K562 (cell line): ENCODE data around the gene DDRGK1. TPM values are rescaled to one million over a fixed set of nuclear protein-coding genes. Genes with fewer than 3 reads are reported as not detected.

ENCODE experiments used
- ATAC-seq: fragments of 200-7000 bp; cut with Tn5 transposase; 3 replicates; pipeline ENCODE4 v1.9.1; 2020; ENCODE audit warnings: moderate library complexity
- BruUV-seq: library from RNA; stranded (reverse); fragments of 400-500 nt; replicated peaks from 2 replicates; lab custom pipeline; 2021; lab: Mats Ljungman, UMichigan
- CTCF ChIA-PET: fragments of 300-600 bp; formaldehyde crosslinking; extraction: SDS; loops from one replicate; lab custom pipeline; 2021; ENCODE audit warnings: low intra/inter-chr PET ratio; lab: Yijun Ruan, JAX
- POLR2A ChIA-PET: fragments of 300-600, 350-650 bp; sonication (Branson Sonifier 250); formaldehyde crosslinking; extraction: SDS; loops from one replicate; lab custom pipeline; 2021; ENCODE audit warnings: antibody characterized with exemption, inconsistent platforms; lab: Yijun Ruan, JAX
- DNase-seq, 4 experiments: peaks; one replicate each; pipeline versions ENCODE4 v3.0.0 to v3.0.0-alpha.2; 2011 to 2018; ENCODE audit warnings: low spot score in 3 of 4, mixed read lengths in 3 of 4; ENCODE audit errors: extremely low read depth in 1 of 4
- FAIRE-seq: peaks from 2 replicates; lab custom pipeline; 2011; peaks lifted over from hg19 to GRCh38; lab: Jason Lieb, UNC
- H2AFZ ChIP-seq: 2 replicates; pipeline ENCODE4 v1.6.0; 2011; ENCODE audit warnings: low read depth, low read length, control low read depth, inconsistent platforms
- H3K27ac ChIP-seq: fragments of 200-600 bp; 3 replicates; pipeline ENCODE4 v1.8.0; 2011; ENCODE audit warnings: low read depth, mild to moderate bottlenecking, control low read depth, inconsistent platforms, low read length, moderate library complexity, mixed read lengths; ENCODE audit errors: extremely low read depth
- H3K27me3 ChIP-seq, 2 experiments: fragments of 300-600 bp in 1 of 2; 2 replicates in 1 of 2; 3 replicates in 1 of 2; pipeline versions ENCODE4 v1.6.0 to v1.8.0; 2011; ENCODE audit warnings: inconsistent platforms in 2 of 2, low read length in 2 of 2, mild to moderate bottlenecking in 1 of 2, mixed read lengths in 1 of 2, moderate library complexity in 1 of 2; ENCODE audit not compliant: control insufficient read depth in 2 of 2, insufficient read depth in 2 of 2
- H3K36me3 ChIP-seq: fragments of 300-600 bp; 3 replicates; pipeline ENCODE4 v1.8.0; 2011; ENCODE audit warnings: mild to moderate bottlenecking, low read length, inconsistent platforms; ENCODE audit not compliant: control insufficient read depth, insufficient read depth
- H3K4me1 ChIP-seq, 2 experiments: fragments of 200-600 bp in 1 of 2; replicated peaks in 1 of 2; 2 replicates in 1 of 2; 3 replicates in 1 of 2; pipeline versions ENCODE4 v1.5.1 to v1.8.0; 2011; ENCODE audit warnings: inconsistent platforms in 2 of 2, low read length in 2 of 2, mild to moderate bottlenecking in 1 of 2, mixed read lengths in 1 of 2, moderate library complexity in 1 of 2; ENCODE audit not compliant: control insufficient read depth in 2 of 2, insufficient read depth in 2 of 2
- H3K4me2 ChIP-seq: 2 replicates; pipeline ENCODE4 v1.6.1; 2011; ENCODE audit warnings: low read length, control low read depth, inconsistent platforms, mixed read lengths; ENCODE audit not compliant: insufficient read depth
- H3K4me3 ChIP-seq: fragments of 200-600 bp; sonication (generic), shearing (Covaris generic); 2 replicates; pipeline ENCODE4 v1.5.1; 2016; ENCODE audit warnings: control low read depth, inconsistent platforms
- H3K79me2 ChIP-seq: fragments of 200-600 bp; 3 replicates; pipeline ENCODE4 v1.8.0; 2011; ENCODE audit warnings: low read length, inconsistent platforms; ENCODE audit not compliant: control insufficient read depth, insufficient read depth
- H3K9ac ChIP-seq, 2 experiments: 2 replicates each; pipeline versions ENCODE4 v1.6.0 to v1.6.1; 2011; ENCODE audit warnings: low read depth in 2 of 2, low read length in 2 of 2, control low read depth in 1 of 2, inconsistent platforms in 1 of 2, mild to moderate bottlenecking in 1 of 2, mixed read lengths in 1 of 2; ENCODE audit not compliant: insufficient read depth in 1 of 2
- H3K9me1 ChIP-seq: one replicate; pipeline ENCODE4 v1.6.0; 2011; ENCODE audit warnings: inconsistent platforms, mild to moderate bottlenecking, low read length, moderate library complexity; ENCODE audit not compliant: control insufficient read depth, insufficient read depth
- H3K9me3 ChIP-seq: replicated peaks from 2 replicates; pipeline ENCODE4 v1.5.1; 2011; ENCODE audit warnings: low read depth, low read length, inconsistent platforms; ENCODE audit not compliant: control insufficient read depth, insufficient read depth
- H4K20me1 ChIP-seq: replicated peaks from 2 replicates; pipeline ENCODE4 v1.6.1; 2011; ENCODE audit warnings: low read length, inconsistent platforms, mixed read lengths; ENCODE audit not compliant: control insufficient read depth, insufficient read depth
- DACH1 ChIP-seq: fragments of 450-650 bp; IDR thresholded peaks from 2 replicates; pipeline ENCODE4 v1.6.1; 2018; ENCODE audit not compliant: partially characterized antibody
- FOXA3 ChIP-seq, 2 experiments: fragments of 450-650 bp in 1 of 2; sonication (generic) in 1 of 2; formaldehyde crosslinking; IDR thresholded peaks in 1 of 2; conservative IDR thresholded peaks in 1 of 2; 2 replicates each; pipeline versions ENCODE4 v1.4.0 to v1.8.0; 2020 to 2022; ENCODE audit warnings: mild to moderate bottlenecking in 2 of 2, missing genetic modification reagents in 1 of 2
- GATAD2A ChIP-seq: fragments of 450-650 bp; IDR thresholded peaks from 2 replicates; pipeline ENCODE4 v1.6.1; 2017
- HDAC6 ChIP-seq: IDR thresholded peaks from 2 replicates; pipeline ENCODE4 v1.6.1; 2012; ENCODE audit warnings: low read depth, mild to moderate bottlenecking, control low read depth, inconsistent platforms, low read length, moderate library complexity
- KLF16 ChIP-seq: IDR thresholded peaks from 2 replicates; pipeline ENCODE4 v1.6.1; 2016; ENCODE audit warnings: antibody characterized with exemption
- TCF3 ChIP-seq: sonication (generic); formaldehyde crosslinking; IDR thresholded peaks from 2 replicates; pipeline ENCODE4 v1.4.0; 2020; ENCODE audit warnings: mild to moderate bottlenecking, missing genetic modification reagents
- TCF7L2 ChIP-seq: fragments of 150-350 bp; IDR thresholded peaks from 2 replicates; pipeline ENCODE4 v1.6.1; 2016; ENCODE audit warnings: low read depth, mild to moderate bottlenecking, low read length, moderate library complexity
- TRIM28 ChIP-seq: fragments of 450-650 bp; IDR thresholded peaks from 2 replicates; pipeline ENCODE4 v1.6.1; 2017
- ZNF224 ChIP-seq: sonication (generic); formaldehyde crosslinking; IDR thresholded peaks from 2 replicates; pipeline ENCODE4 v1.8.0; 2022; ENCODE audit warnings: mild to moderate bottlenecking, missing genetic modification reagents
- ZNF584 ChIP-seq: fragments of 200-800 bp; sonication (Bioruptor generic); IDR thresholded peaks from 2 replicates; pipeline ENCODE4 v1.6.1; 2016; ENCODE audit warnings: low read depth, mild to moderate bottlenecking, missing genetic modification characterization, missing compliant biosample characterization
- WGBS: fragments of 100-300 bp; shearing (Covaris generic); methylation state at CpG from one replicate; pipeline ENCODE4 v1.1.6; 2016; ENCODE audit warnings: low coverage, mixed read lengths; ENCODE audit not compliant: insufficient coverage; ENCODE audit errors: missing lambda C conversion rate; 5-methylcytosine and 5-hydroxymethylcytosine counted together
- in situ Hi-C: fragments of 300-500 bp; cut with MboI; formaldehyde crosslinking; loops from 4 replicates; pipeline ENCODE4 v1.15.0; 2018; ENCODE audit warnings: inconsistent platforms, mixed read lengths
- intact Hi-C: fragments of 100-400 bp; cut with micrococcal nuclease; formaldehyde crosslinking; loops from 2 replicates; pipeline ENCODE4 v1.14.2; 2022
- polyA plus RNA-seq, 8 experiments: library from polyadenylated mRNA; depleted of rRNA in 4 of 8; stranded (reverse) in 5 of 8; unstranded in 3 of 8; fragments of >200 nt; fragmentation: Nextera tagmentation in 2 of 8; fragmentation: Illumina TruSeq in 1 of 8; extraction: Ambion mirVana in 2 of 8; extraction: Trizol in 1 of 8; gene quantifications; 2 replicates each; pipeline versions ENCODE4 v1.2.1 to v1.2.3, GENCODE V29; 2011 to 2014; ENCODE audit warnings: inconsistent platforms in 1 of 8, missing spikeins in 1 of 8
- total RNA-seq, 7 experiments: library from RNA; depleted of rRNA in 6 of 7; stranded (reverse); fragments of >200 nt in 6 of 7; fragmentation: Illumina TruSeq in 2 of 7; extraction: Trizol in 2 of 7; gene quantifications; 2 replicates each; pipeline versions ENCODE4 v1.2.1 to v1.2.3, GENCODE V29; 2011 to 2021; ENCODE audit warnings: low replicate concordance in 1 of 7

DDRGK1 gene
- total and polyA plus RNA-seq, 9 of the 15 experiments (the other 6 are each of a cell fraction or from before 2014, with no cell fraction given): 2.3 to 54.4 (median 29.1) TPM

DNA sequence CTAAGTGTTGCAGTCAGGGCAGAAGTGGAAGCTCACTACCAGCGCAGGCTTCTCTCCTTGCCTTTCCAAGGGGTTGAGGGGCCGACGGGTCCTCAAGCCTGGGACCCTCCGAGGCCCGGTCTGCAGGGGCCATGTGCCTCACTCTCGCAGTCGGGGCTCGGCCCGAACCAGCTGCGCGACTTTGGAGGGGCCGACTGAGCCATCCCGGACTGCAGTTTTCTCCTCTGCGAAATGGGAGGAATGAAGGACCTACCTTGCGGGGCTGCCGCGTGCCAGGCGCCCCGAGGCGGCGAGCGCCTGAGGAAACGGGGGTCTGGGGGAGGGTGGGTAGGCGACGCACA, 36.8 kb downstream of the DDRGK1 start (continued):
- TF ChIP-seq DACH1: no peak
- TF ChIP-seq TCF3 (CRISPR knock-in tag): no peak
- no peak for TF ChIP-seq ZNF224 (CRISPR knock-in tag)
- TF ChIP-seq KLF16: no peak
- no peak for TF ChIP-seq HDAC6
- TF ChIP-seq FOXA3 (CRISPR knock-in tag; conservative IDR thresholded peaks at IDR 0.05 in 1 of 2, IDR thresholded peaks at IDR 0.05 in 1 of 2): no peak
- no peak for TF ChIP-seq TCF7L2
- no peak for TF ChIP-seq GATAD2A
- TF ChIP-seq TRIM28: no peak

GRCh38 chr20:3166913-3167342, 37.6 kb downstream of the DDRGK1 start:
- H4K20me1 ChIP-seq: no peaks in the 10 kb centered on the region
- no peaks in the 10 kb centered on the region for H3K36me3 ChIP-seq
- DNase-seq (no peak), FAIRE-seq (no peak), ATAC-seq (no peak)
- no peak overlapping the region for H3K4me2 ChIP-seq
- H3K27me3 ChIP-seq: no peaks in the 10 kb centered on the region
- in situ Hi-C loops (no loop called here), intact Hi-C loops (no loop called here)
- no peak overlapping the region for H3K9ac ChIP-seq
- H3K79me2 ChIP-seq: no peaks in the 10 kb centered on the region
- no TSS peak for BruUV-seq
- peaks cover 0 to 42% of the 10 kb centered on the region in 2 experiments; a peak in 3 of 5 replicates for H3K4me1 ChIP-seq
- no peak overlapping the region for H3K4me3 ChIP-seq
- no peak overlapping the region for H2AFZ ChIP-seq
- TF ChIP-seq ZNF584 (CRISPR knock-in tag): no peak
- TF ChIP-seq DACH1: no peak
- no peaks in the 10 kb centered on the region for H3K9me3 ChIP-seq
- no peak overlapping the region for H3K27ac ChIP-seq
- 80% methylated on average over 4 of the region's 16 CpGs for WGBS
- no peaks in the 10 kb centered on the region for H3K9me1 ChIP-seq
- POLR2A ChIA-PET: no interaction called here
- CTCF ChIA-PET: no interaction called here
